GOT3 (cell line): ENCODE data around the gene LRCH1.
A peak's percentile ranks its signal among the peaks of the same experiment; 100 is the strongest.
"Not testable (repeated sequence)": the region's sequence is repeated elsewhere in the genome, so short reads cannot be mapped to it uniquely, and the experiment has no call there.

Source experiments
- DNase-seq: peaks from one replicate; lab custom pipeline; 2025; ENCODE audit warnings: mixed read lengths; lab: John Stamatoyannopoulos, UW

Gene LRCH1, protein sequence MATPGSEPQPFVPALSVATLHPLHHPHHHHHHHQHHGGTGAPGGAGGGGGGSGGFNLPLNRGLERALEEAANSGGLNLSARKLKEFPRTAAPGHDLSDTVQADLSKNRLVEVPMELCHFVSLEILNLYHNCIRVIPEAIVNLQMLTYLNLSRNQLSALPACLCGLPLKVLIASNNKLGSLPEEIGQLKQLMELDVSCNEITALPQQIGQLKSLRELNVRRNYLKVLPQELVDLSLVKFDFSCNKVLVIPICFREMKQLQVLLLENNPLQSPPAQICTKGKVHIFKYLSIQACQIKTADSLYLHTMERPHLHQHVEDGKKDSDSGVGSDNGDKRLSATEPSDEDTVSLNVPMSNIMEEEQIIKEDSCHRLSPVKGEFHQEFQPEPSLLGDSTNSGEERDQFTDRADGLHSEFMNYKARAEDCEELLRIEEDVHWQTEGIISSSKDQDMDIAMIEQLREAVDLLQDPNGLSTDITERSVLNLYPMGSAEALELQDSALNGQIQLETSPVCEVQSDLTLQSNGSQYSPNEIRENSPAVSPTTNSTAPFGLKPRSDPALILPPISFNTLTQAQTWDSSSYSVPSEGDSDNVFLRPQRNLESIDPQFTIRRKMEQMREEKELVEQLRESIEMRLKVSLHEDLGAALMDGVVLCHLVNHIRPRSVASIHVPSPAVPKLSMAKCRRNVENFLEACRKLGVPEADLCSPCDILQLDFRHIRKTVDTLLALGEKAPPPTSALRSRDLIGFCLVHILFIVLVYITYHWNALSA

DNA sequence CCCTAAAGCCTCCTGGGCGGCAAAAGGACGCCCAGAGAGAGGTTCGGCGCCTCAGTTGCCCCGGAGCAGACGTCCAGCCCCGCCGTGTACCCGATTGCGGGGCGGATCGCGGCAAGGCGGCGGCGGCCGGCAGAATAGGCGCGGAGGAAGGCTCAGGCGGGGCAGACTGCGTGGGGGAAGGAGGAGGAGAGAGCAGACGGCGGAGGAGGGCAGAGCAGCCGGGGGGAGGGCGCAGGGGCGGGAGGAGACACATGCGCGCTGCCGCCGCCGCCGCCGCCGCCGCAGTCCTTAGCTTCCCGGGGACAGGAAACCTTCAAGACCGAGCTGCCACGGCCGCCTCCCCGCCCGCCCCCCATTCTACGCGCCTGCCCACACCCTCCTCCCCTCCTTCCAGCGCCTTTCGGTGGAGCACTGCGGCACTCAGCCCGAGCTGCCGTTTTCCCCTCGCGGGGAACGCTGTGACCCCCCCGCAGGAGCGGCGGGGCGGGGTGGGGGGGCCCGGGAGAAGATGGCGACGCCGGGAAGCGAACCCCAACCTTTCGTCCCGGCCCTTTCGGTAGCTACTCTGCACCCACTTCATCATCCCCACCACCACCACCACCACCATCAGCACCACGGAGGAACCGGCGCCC, at the start of gene LRCH1:
Gene LRCH1, plus strand, starts transcription at position 282 of the 632 bp plus-strand sequence. Its CDS starts 227 bp downstream, at position 509.
- peak; percentile 45 for DNase-seq

DNA sequence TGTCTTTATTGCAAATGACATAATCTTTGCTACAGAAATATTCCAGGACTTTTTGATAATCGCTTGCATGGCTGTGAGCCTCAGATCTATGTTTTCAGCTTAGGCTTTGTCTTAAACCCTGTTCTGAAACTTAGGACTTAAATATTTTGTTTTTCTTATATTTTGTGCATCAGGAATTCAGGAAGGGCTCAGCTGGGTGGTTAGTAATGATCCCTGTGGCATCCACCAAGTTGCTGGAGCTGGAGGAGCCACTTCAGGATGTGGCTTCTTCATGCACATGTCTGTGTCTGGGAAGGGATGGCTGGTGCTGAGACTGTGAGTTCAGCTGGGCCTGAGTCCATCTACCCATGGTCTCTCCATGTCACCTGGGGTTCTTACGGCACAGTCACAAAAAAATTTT, 48.9 kb upstream of the LRCH1 start:
- no peak for DNase-seq

DNA sequence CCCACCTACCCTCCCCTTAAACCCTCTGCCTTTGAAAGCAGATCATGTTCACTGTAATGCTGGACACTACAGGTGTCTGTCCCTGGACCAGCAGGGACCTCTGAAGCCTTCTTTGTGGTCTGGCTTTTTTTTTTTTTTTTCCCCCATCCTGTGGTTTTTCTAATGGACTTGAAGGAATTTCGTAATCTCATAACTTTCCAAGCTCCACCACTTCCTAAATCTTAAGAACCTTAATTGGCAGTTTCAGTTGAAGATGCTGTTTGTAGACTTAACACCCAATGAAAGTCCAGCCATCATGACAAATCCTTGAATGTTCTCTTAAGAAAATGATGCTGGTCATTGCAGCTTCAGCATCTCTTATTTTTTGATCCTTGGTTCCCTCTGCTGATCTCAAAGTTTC, 45.0 kb upstream of the LRCH1 start:
- DNase-seq = no peak

DNA sequence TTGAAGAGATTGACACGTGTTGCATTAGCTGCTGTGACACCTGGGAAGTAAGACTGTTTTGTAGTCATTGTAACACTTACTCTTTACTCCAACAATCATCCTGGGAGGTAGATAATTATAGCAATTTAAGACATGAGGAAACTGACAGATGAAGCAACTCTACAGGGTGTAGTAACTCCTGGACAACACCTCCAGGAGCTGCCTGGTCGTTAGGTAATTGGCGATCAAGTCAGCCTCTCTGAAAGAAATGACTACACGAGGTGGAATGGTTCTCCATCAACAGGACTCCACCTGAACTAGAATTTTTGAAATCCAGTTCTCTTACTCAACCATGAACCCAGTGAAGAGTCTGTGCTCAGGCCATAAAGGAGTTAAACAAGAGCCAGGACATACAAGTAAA, 43.0 kb upstream of the LRCH1 start:
- no peak for DNase-seq

DNA sequence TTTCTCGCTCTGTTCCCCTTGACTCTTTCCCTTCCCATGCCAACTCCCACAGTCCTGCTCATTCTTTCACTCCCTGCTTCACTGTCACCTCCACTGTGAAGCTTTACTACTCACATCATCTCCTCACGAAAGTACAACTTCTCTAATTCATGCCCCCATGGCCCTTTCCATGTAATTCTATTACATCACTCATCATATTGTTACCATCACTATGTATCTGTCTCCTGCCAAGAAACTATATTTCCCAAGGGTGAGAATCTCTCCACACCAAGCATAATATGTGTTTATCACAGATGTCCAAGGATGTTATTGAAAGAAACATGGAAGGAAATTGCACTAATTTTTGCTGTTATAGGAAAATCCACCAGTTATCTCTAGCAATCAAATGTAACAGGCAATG, 37.2 kb upstream of the LRCH1 start:
- DNase-seq = no peak

DNA sequence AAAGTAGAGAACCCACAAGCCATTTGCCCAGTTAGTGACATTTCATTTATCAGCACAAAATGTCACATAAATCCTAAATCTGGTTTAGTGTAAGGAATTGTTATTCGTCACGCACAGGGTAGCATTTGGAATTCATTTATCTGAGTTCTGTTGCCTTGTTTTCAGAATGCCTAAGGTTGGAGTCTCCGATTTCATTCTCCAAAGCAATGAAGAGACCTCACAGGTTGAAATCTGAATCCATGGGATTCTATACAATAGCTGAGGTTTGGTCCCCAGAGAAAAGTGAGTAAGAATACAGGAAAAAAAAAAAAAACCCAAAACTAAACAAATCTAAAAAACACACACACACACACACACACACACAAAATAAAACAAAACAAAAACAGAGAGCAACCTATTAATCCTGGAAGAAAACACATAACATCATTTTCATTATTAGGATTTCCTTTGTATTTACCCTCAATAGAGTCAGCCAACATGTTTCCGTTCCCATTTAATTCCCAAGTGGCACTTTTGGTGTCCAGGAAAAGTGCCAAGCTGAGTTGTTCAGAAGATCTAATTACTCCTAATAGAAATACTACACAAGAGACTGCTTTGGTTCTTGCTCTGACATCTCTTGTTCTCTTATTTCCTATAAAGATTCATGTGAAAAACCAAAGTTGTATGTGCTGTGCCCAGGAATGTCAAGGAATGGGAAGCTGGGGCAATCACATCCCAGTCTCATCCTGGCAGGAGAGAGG, 36.2 kb upstream of the LRCH1 start:
- no peak for DNase-seq

DNA sequence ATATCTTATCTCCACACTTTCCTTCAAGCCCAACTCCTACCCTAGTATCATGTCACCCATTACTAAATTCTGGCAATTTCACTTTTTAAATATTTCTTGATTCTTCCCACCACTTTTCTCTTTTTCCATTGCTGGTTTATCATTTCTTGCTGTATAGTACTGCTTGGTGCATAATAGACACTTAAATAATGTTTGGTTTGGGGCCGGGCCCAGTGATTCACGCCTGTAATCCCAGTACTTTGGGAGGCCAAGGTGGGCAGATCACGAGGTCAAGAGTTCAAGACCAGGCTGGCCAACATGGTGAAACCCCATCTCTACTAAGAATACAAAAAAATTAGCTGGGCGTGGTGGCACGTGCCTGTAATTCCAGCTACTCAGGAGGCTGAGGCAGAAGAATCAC, 35.2 kb upstream of the LRCH1 start:
- not testable (repeated sequence) for DNase-seq

DNA sequence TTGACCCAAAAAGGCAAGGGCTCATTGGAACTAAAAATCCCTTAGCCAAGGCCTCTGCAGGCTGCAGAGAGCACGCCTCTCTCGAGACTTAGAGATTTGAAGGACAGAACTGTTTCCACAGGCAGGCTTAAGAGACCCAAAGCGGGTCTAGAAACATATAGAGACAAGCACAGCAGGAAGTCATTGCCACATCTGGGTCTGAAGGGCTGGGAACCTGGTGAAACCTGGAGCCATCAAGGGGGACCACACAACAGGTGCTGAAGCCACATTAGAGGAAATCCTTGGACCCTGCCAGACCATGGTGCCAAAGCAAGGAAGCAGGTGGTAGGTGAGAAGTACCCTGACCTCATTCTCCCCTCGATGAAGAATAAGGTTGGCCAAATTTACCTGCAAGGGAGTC, 33.8 kb upstream of the LRCH1 start:
- no peak for DNase-seq

DNA sequence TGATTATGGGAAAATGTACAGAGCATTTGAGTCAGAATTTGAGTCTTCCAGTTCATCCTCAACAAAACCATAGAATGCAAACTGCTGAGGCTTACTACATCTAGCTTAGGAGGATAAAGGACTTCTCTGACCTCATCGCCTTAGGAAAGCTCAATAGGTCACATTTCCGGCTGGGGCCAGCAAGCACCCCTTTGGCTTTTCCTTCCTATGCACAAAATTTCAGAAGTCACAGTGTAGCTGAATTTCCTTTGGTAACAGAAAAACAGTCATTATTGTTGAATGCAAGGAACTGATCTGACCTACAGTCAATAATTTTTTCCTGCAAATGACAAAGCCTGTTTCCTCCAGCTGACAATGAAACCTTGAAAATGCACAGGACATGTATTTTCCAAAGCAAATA, 32.8 kb upstream of the LRCH1 start:
- no peak for DNase-seq

DNA sequence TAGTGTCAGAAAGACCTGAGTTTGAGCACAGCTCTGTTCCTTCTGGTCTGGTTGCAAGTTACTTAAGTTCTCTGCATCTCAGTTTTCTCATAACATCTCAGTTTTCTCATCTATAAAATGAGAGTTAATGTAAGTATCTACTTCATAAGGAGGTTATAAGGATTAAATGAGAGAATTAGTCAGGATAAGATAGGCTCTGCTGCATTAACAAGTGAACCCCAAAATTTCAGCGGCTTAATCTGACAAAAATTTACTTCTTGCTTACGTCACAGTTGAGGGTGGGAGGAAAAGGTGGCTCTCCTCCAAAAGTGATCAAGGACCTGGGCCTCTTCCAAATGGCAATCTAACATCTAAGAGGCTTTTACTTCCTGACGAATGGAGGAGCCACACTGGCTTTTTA, 31.5 kb upstream of the LRCH1 start:
- no peak for DNase-seq

DNA sequence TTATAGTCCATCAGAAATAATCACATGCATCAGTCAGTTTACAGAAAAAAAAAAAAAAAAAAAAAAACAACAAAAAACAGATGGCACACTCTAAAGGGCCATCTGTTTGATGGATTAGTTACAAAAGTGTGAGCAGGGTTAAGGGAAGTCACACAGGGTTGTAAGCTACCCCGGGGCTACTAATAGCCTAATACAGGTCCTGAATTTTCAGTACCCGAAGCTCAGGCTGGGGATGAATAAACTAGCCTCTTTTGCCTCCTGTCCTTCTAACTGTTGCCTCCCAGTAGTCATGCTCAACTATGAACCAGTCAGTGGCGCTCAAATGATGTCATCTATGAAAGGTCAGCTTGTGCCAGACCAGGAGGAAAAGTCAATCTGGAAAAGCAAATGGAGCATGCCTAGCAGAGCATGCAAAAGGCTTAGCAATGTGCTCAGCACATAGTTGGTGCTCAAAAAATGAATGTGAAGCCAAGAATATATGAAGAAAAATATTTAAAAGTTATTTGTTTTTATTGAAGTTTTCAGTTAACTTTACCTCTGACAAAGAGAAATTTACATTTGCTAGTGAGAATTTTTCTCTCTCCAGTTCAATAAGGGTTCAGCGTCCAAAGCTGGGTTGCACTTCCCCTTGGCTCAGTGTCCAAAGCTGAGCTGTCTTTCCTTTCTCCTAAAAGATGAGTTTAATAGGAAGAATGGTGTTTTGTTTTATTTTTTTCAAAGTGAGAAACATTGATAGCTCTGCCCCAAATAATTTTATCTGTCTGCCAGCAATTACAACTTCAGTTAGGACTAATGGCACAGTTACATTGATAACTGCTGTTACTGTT, 30.8 kb upstream of the LRCH1 start:
- no peak for DNase-seq

DNA sequence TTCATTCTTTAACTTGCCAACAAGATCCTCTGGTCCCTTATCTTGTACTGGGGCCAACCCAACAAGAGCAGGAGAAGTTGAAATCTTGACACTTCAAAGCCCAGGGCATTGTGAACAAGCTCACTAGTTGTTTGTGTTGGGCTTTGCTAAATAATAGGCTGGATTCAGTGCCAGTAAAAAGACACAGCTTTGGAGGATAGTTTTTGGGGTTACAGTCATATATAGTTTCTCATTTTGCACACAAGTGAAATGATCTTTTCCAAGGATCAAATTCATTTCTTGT, 30.3 kb upstream of the LRCH1 start:
- no peak for DNase-seq

DNA sequence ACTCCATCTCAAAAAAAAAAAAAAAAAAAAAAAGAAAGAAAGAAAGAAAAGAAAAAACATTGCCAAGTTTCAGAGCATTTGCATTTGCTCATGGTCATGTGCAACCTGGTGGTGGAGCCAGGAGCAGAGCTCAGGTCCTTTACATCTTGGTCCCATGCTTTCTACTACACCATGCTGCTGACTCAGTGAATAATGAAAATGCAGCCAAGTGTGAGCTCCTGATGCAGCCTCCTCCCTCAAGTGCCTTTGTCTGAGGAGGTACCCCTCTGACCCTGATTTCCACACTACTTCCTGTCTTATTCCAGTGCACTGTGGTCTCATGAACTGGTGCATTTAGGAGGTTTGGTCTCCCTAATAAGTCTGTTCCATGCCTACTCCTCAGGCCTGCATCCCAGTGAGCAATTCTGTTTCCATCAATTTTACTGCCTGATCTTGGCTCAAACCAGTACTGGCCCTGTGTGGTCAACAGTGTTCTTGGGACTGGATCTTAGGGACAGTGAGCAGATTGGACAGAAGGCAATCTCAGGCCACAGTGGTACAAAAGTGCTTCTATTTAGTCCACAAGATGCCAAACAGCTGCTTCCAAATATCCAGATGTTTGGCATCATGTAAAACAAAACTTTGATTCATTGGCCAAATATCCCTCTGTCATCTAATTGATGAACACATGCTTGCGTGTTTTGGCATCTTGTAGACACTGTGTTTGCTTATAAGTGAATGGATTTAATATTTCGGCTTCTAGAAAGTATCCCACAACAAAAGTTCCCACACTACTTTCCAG, 28.8 kb upstream of the LRCH1 start:
- DNase-seq = no peak

DNA sequence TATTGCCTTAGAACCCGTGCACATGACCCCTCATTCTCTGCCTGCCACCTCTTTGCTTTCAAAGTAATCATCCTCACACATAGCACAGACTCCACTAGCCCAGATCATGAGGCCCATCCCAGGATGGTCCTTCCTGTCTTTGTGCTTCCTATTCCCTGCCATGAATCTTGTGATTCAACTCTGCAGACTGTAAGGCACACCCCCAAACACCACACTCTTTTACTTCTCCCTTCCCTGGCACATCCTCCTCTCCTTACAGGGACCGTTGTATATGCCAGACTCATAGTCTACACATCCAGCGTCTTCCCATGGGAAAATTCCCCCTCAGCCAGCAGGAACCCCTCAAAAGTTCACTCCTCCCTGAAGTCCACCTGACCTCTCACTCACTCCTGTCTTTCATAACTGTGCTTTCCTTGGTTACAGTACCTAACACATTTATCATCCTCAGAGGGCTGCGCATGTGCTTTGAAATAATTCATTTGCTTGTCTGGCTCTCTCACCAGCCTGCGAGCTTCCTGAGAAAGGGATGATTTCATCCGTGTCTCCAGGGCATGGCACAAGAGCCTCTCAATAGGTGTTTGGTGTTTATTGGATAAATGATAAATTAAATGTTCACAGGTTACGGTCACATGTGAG, 26.8 kb upstream of the LRCH1 start:
- no peak for DNase-seq

DNA sequence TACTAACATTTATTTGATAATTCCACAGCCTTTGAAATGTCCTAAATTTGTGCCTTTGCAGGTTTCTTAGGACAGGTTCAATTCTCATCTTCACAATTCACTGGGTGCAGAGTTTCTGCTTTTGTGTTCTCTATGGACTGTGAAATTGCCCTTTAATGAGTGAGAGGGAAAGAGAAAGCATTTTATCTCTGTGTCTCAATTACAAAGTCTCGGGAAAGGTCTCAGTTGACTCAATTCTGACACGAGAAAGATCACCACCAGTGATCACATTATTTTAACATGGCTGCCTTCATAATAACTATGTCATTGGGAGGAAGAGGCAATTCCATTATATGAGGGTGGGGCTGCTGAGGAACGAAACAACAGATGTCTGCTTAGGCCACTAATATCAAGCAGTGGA, 26.2 kb upstream of the LRCH1 start:
- no peak for DNase-seq

DNA sequence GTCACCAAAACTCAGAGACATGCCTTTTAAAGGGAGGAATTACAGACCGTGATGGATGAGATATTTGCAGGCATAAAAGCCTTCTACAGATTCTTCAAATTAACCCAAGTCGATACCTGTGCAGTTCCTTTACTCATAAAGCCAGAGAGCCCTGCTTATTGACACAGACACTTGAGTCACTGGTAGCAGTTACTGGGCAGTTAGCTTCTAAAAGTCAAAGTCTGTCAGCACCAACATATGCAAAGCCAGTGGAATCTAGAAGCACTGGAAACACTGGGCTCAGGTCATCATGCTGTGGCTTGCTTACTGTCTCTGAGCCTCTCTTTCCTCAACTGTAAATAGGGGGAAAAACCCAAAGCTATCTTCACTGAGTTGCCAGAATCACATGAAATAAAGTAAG, 25.7 kb upstream of the LRCH1 start:
- DNase-seq = no peak

DNA sequence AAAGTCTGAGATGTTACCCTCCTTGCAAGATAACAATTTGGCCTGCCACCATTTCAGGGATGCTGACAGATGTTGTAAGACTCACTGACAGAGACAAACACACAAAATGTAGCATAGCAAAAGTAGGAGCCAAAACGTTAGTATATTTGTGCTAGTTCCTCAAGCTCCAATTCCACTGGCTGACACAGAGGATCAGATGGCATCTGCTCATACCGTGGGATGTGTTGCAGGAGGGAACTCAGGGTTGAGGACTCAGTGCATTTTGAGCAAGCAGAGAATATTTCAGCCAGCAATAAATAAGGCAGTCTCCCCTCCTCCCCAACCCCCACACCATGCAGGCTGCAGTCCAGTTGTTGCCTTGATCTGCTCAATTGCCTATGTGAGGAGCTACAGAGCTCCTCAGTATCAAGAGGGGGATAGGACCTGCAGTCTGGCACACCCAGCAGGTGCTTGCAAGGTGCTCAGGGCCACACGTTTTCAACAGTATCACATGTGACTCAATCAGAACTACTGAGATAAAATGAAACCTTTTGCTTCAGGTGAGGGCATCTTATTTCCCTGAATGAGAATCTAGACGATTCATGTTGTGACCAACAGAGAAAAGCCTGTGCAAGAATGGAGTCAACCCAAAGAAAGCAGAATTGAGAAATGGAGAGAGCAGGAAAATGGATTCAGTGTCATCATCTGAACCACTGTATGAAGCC, 23.6 kb upstream of the LRCH1 start:
- DNase-seq = no peak

DNA sequence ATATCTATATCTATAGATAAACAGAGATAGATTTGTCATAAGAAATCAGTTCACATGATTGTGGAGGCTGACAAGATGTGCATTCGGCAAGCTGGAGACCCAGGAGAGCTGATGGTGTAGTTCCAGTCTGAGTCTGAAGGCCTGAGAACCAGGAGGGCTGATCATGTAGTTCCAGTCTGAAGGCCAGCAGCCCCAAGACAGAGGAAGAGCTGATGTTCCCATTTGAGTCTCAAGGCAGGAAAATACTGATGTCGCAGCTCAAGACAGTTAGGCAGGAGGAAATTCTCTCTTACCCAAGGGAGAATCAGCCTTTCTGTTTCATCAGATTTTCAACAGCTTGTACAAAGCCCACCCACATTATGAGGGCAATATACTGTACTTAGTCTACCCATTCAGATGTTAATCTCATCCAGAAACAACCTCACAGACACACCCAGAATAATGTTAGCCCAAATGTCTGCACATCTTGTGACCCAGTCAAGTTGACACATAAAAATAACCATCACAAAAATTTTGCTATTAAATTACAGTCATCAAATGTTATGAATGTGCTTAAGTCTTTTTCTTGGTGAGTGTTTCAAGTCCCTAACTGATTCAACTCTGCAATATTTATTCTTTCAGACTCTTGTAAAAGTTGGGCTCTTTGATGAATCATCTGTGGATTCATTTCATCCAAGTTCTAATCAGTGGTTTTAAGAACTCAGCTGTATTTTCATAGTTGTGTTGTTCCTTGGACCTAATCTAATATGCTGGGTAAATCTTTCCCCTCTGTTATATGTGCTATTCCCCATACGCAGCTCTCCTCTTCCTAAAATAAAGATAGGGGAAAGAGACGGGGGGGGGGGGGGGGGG, 22.7 kb upstream of the LRCH1 start:
- no peak for DNase-seq

DNA sequence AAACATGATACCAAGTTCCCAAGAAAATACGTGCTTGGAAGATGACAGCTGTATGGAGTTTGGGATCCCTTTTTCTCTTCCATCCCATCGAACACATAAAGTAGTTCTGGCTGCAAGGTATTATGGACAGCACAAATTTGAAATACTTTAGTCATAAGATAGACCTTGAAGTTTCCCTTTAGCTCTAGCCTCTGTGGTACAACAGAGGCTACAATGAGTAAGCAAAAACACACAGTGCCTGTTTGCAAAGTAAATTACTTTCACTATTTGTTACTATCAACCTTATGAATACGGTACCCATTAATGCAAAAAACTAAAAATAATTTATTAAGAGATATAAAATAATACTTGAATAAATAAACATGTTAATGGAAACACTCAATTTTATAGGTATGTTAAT, 21.0 kb upstream of the LRCH1 start:
- no peak for DNase-seq
